Right lobe of liver (tissue), 4 donors: ENCODE results near the gene ZNF587B.

Experiments
- CTCF ChIP-seq, 4 donors: fragments of 200-600 bp in 3 of 4; fragments of 450-650 bp in 1 of 4; IDR thresholded peaks; one replicate each; pipeline versions ENCODE4 v1.5.1 to v1.8.0; 2016 to 2022; ENCODE audit warnings: antibody characterized with exemption in 4 of 4, mild to moderate bottlenecking in 2 of 4
- POLR2A ChIP-seq: fragments of 450-650 bp; IDR thresholded peaks from one replicate; pipeline ENCODE4 v1.6.1; 2017; ENCODE audit warnings: antibody characterized with exemption, mild to moderate bottlenecking
- donor health status: DM: no; HTN: no; CAD: no.
- donor health status: DM: no; HTN: no; CAD: no.
- donor health status: DM: no; HTN: yes; CAD: no.

GRCh38 chr19:57820599-57820998 lies 9.5 kb upstream of the ZNF587B start:
- no peak for TF ChIP-seq POLR2A
- TF ChIP-seq CTCF (IDR thresholded peaks at IDR 0.05): no peak
